B cell (primary cell): ENCODE measurements around the gene GDF7.

Experiments
- EZH2 ChIP-seq: IDR thresholded peaks from 2 replicates; pipeline ENCODE4 v1.6.1; 2012; ENCODE audit warnings: borderline replicate concordance, low read depth, mild to moderate bottlenecking, moderate library complexity, low read length; ENCODE audit not compliant: insufficient read depth, poor library complexity, severe bottlenecking
- TF ChIP-seq, protein P1 (sequence below): fragments of 200-600 bp; IDR thresholded peaks from one replicate; pipeline ENCODE4 v1.8.0; 2022; ENCODE audit warnings: antibody characterized with exemption, mild to moderate bottlenecking

GRCh38 chr2:20707601-20708000 is 40.7 kb downstream of the GDF7 start:
- TF ChIP-seq, protein P1, sequence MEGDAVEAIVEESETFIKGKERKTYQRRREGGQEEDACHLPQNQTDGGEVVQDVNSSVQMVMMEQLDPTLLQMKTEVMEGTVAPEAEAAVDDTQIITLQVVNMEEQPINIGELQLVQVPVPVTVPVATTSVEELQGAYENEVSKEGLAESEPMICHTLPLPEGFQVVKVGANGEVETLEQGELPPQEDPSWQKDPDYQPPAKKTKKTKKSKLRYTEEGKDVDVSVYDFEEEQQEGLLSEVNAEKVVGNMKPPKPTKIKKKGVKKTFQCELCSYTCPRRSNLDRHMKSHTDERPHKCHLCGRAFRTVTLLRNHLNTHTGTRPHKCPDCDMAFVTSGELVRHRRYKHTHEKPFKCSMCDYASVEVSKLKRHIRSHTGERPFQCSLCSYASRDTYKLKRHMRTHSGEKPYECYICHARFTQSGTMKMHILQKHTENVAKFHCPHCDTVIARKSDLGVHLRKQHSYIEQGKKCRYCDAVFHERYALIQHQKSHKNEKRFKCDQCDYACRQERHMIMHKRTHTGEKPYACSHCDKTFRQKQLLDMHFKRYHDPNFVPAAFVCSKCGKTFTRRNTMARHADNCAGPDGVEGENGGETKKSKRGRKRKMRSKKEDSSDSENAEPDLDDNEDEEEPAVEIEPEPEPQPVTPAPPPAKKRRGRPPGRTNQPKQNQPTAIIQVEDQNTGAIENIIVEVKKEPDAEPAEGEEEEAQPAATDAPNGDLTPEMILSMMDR = no peak
- TF ChIP-seq EZH2 = no peak
